HFFc6 (cell line): ENCODE data around the gene OR1B1. TPM values are rescaled to one million over a fixed set of nuclear protein-coding genes. Genes with fewer than 3 reads are reported as not detected.

Experiments
- DNase-seq: peaks from one replicate; pipeline ENCODE4 v3.0.0-alpha.2; 2018
- H3K27ac Mint-ChIP-seq: 2 replicates; pipeline ENCODE4 v1.8.0; 2020; ENCODE audit warnings: mild to moderate bottlenecking, mixed read lengths
- H3K27me3 Mint-ChIP-seq: 2 replicates; pipeline ENCODE4 v1.8.0; 2021; ENCODE audit warnings: mild to moderate bottlenecking, moderate library complexity, mixed read lengths; ENCODE audit not compliant: insufficient read depth
- H3K36me3 Mint-ChIP-seq: 2 replicates; pipeline ENCODE4 v1.8.0; 2021; ENCODE audit warnings: low read depth, mixed read lengths
- H3K4me1 Mint-ChIP-seq: 2 replicates; pipeline ENCODE4 v1.8.0; 2020; ENCODE audit warnings: low read depth, mixed read lengths
- H3K4me3 Mint-ChIP-seq: 2 replicates; pipeline ENCODE4 v1.8.0; 2020; ENCODE audit warnings: mild to moderate bottlenecking, moderate library complexity, mixed read lengths
- H3K9me3 Mint-ChIP-seq: 2 replicates; pipeline ENCODE4 v1.8.0; 2020; ENCODE audit warnings: mild to moderate bottlenecking, mixed read lengths
- total RNA-seq, 6 experiments: library from RNA; stranded (reverse); fragmentation: NEBNext Ultra II Directional; extraction: Animal tissue kit (Norgen Biotek cat#: 25700); gene quantifications; 2 replicates in 1 of 6; 3 replicates in 5 of 6; pipeline ENCODE4 v1.2.3, GENCODE V29; 2021
- TF ChIP-seq, protein P1 (sequence below): fragments of 200-600 bp; sonication (generic); IDR thresholded peaks from 2 replicates; pipeline ENCODE4 v1.5.0; 2021; ENCODE audit warnings: antibody characterized with exemption, mild to moderate bottlenecking

Gene OR1B1
- total RNA-seq, 6 experiments from 2014 or later = not detected

- no peaks in the 10 kb centered on the region for H3K4me1 Mint-ChIP-seq
- no peak overlapping the region for H3K4me3 Mint-ChIP-seq
- H3K9me3 Mint-ChIP-seq = peaks cover 4% of the 10 kb centered on the region
- no peaks in the 10 kb centered on the region for H3K36me3 Mint-ChIP-seq
- TF ChIP-seq, protein P1, sequence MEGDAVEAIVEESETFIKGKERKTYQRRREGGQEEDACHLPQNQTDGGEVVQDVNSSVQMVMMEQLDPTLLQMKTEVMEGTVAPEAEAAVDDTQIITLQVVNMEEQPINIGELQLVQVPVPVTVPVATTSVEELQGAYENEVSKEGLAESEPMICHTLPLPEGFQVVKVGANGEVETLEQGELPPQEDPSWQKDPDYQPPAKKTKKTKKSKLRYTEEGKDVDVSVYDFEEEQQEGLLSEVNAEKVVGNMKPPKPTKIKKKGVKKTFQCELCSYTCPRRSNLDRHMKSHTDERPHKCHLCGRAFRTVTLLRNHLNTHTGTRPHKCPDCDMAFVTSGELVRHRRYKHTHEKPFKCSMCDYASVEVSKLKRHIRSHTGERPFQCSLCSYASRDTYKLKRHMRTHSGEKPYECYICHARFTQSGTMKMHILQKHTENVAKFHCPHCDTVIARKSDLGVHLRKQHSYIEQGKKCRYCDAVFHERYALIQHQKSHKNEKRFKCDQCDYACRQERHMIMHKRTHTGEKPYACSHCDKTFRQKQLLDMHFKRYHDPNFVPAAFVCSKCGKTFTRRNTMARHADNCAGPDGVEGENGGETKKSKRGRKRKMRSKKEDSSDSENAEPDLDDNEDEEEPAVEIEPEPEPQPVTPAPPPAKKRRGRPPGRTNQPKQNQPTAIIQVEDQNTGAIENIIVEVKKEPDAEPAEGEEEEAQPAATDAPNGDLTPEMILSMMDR = no peak
- no peak overlapping the region for H3K27ac Mint-ChIP-seq
- no peak for DNase-seq
- H3K27me3 Mint-ChIP-seq = peaks cover 2% of the 10 kb centered on the region; the same call in 1 of the 2 replicates
Measured at GRCh38 chr9:122656378-122656777, 1.0 kb downstream of the OR1B1 start.

DNA sequence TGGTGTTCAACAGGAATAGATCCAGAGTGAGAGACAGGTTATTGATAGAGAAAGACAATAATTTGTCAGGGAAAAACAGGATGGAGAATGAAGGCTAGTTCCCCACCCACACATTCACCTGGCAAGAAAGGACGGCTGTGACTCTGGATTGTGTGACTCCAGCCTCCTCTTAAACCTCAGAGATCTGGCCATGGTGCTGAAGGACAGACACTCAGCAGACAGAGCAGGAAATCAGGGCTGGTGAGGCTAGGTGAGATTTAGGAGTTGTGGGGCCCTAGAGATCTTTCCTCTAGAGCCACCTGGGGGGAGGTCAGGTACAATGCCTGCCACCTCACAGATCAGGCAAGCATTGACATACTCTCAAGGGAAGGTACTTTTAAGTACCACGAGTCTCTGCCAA is 15.2 kb downstream of the OR1B1 start:
- H3K9me3 Mint-ChIP-seq = peaks cover 9% of the 10 kb centered on the region; the same call in 1 of the 2 replicates
- H3K36me3 Mint-ChIP-seq = no peaks in the 10 kb centered on the region
- H3K27ac Mint-ChIP-seq = no peak overlapping the region
- TF ChIP-seq, protein P1 = no peak
- DNase-seq = no peak
- no peak overlapping the region for H3K4me3 Mint-ChIP-seq
- H3K4me1 Mint-ChIP-seq = no peaks in the 10 kb centered on the region
- no peaks in the 10 kb centered on the region; the same call in 1 of the 2 replicates for H3K27me3 Mint-ChIP-seq

DNA sequence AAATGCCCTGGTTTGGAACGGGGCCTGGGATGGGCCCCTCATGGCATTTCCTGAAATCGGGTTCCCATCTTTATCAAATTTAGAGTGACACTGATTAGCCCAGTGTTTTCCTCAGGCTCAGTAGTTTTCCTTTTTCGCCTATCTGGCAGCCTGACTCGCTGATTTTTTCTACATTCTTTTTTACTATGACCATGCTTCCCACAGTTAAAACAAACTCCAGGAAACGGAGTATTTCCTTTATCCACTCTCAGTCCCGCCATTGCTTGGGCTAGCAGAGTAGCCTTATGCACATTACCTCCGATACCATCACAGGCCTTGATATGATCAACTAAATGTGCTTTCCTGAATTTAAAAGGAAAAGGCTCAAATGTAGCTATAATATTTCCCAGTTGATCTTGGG is 37.4 kb downstream of the OR1B1 start:
- H3K27ac Mint-ChIP-seq = no peak overlapping the region
- no peak overlapping the region for H3K4me3 Mint-ChIP-seq
- DNase-seq = no peak
- TF ChIP-seq, protein P1 = no peak
- H3K27me3 Mint-ChIP-seq = peaks cover 4% of the 10 kb centered on the region
- H3K4me1 Mint-ChIP-seq = no peaks in the 10 kb centered on the region
- no peaks in the 10 kb centered on the region for H3K36me3 Mint-ChIP-seq
- H3K9me3 Mint-ChIP-seq = peaks cover 3% of the 10 kb centered on the region; the same call in 1 of the 2 replicates

- H3K27ac Mint-ChIP-seq = no peak within 1 kb of the TSS
- TF ChIP-seq, protein P1 = no peak
- peaks cover 3% of the 10 kb centered on the region; the same call in 1 of the 2 replicates for H3K9me3 Mint-ChIP-seq
- H3K4me3 Mint-ChIP-seq = no peak within 1 kb of the TSS
- no peaks in the 10 kb centered on the region for H3K4me1 Mint-ChIP-seq
- no peaks in the 10 kb centered on the region for H3K27me3 Mint-ChIP-seq
- DNase-seq = no peak
- H3K36me3 Mint-ChIP-seq = no peaks in the 10 kb centered on the region
Measured at GRCh38 chr9:122614362-122614761, 43.1 kb downstream of the OR1B1 start, which contains the start of gene OR1Q1. OR1Q1 (plus strand) TSS chr9:122614738; CDS start chr9:122614738, 0 bp downstream.

DNA sequence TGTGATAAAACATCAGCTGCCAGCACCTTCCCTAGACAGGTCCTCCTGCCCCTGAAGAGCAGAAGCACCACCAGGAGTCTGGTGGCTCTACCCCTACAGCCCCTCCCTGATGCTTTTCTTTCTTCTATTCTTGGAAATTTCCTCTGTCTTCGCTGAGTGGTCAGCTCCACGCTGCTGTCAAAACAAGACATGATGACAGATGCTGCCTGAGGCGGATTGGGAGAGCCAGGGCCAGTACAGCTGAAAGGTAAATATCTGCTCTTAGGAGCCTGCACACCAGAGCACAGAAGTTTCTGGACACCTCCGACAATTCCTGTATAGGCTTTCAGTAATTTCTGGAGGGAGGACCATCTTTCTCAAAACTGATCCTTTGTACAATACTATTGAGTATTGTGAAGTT is 47.6 kb downstream of the OR1B1 start:
- H3K27ac Mint-ChIP-seq = no peak overlapping the region
- TF ChIP-seq, protein P1 = no peak
- DNase-seq = no peak
- H3K9me3 Mint-ChIP-seq = no peaks in the 10 kb centered on the region
- H3K4me3 Mint-ChIP-seq = no peak overlapping the region
- H3K4me1 Mint-ChIP-seq = no peaks in the 10 kb centered on the region
- no peaks in the 10 kb centered on the region for H3K36me3 Mint-ChIP-seq
- H3K27me3 Mint-ChIP-seq = no peaks in the 10 kb centered on the region; the same call in none of the 2 replicates
